ENCODE results near the gene TUBA1B.
"Not testable (repeated sequence)": the region's sequence is repeated elsewhere in the genome, so short reads cannot be mapped to it uniquely, and the experiment has no call there.

TUBA1B gene

DNA sequence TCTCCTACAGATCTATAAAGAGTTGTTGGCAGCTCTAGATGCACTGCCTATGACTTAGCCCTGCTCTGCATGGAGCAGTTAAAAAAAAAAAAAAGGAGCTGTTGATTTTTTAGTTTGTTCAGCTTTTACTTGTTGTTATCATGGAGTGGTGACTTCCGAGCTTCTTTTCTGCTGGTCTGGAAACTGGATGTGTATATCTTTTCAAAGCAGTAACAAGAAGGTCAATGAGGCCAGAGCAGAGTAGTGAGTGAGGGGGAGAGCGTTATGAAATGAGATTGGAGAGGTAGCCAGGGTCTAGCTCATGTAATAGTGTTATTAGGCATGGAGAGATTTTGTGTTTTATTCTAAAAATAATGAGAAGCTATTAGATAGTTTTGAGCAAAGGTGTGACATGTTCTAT lies 13.2 kb upstream of the TUBA1B start:
- TF ChIP-seq L3MBTL2 (conservative IDR thresholded peaks at IDR 0.05) (no peak), ELF4 (IDR thresholded peaks at IDR 0.05) (no peak), ZNF384 (IDR thresholded peaks at IDR 0.05) (no peak), FOXK2 (IDR thresholded peaks at IDR 0.05) (no peak)
- ChIA-PET CTCF (interaction anchor here (0.7 to 1.0 kb wide), 3 partner anchors 91 to 262 kb away, joined by 3 to 4 read pairs (median 3); no protein-coding TSS in a partner anchor), POLR2A (interaction anchor here (1.3 kb wide), 2 partner anchors 11 to 13 kb away, joined by 7 to 13 read pairs; partner anchors contain the start of gene TUBA1B)
- no peak for DNase-seq (ENCODE audit: extremely low spot score)

- ChIA-PET POLR2A (interaction anchor here (1.7 to 5.2 kb wide), 2 partner anchors 8 to 50 kb away, joined by 5 to 36 read pairs; partner anchors contain the start of genes TUBA1A and TUBA1B), CTCF (interaction anchor here (1.5 to 1.7 kb wide), 2 partner anchors 51 to 94 kb away, joined by 3 read pairs; no protein-coding TSS in a partner anchor)
- no peak for DNase-seq (ENCODE audit: extremely low spot score)
- TF ChIP-seq FOXA1 (IDR thresholded peaks at IDR 0.05) (no peak), SP1 (IDR thresholded peaks at IDR 0.05) (no peak), L3MBTL2 (conservative IDR thresholded peaks at IDR 0.05) (no peak), ELF4 (IDR thresholded peaks at IDR 0.05) (no peak), FOXK2 (IDR thresholded peaks at IDR 0.05) (no peak), HDGF (IDR thresholded peaks at IDR 0.05; ENCODE audit: borderline replicate concordance) (no peak), FOXM1 (IDR thresholded peaks at IDR 0.05; ENCODE audit: borderline replicate concordance) (no peak), CTBP1 (IDR thresholded peaks at IDR 0.05; ENCODE audit: borderline replicate concordance) (no peak)
- TF ChIP-seq, protein P1, sequence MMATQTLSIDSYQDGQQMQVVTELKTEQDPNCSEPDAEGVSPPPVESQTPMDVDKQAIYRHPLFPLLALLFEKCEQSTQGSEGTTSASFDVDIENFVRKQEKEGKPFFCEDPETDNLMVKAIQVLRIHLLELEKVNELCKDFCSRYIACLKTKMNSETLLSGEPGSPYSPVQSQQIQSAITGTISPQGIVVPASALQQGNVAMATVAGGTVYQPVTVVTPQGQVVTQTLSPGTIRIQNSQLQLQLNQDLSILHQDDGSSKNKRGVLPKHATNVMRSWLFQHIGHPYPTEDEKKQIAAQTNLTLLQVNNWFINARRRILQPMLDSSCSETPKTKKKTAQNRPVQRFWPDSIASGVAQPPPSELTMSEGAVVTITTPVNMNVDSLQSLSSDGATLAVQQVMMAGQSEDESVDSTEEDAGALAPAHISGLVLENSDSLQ (IDR thresholded peaks at IDR 0.05): no peak
Measured at GRCh38 chr12:49138999-49139398, 7.8 kb upstream of the TUBA1B start.

DNA sequence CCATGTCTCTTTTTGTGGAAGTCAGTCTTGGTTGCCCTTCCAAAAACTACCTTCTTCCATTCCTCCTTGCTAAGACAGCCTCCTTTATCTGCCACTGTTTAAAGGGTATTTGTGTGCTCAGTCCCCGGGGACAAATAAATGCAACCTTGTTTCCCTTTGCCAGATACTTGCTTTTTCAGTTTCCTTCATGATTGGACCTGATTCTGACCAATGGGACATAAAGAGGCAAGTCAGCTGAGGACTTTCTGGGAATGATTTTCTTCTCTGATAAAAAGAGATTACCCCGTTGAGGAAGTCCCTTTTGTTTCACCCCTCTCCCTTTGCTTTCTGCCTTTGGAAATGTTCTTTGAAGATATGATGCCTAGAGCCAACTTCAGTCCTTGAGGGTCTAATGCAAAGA lies 7.4 kb upstream of the TUBA1B start:
- ChIA-PET POLR2A (interaction anchor here (1.7 to 5.2 kb wide), 2 partner anchors 8 to 50 kb away, joined by 5 to 36 read pairs; partner anchors contain the start of genes TUBA1A and TUBA1B), CTCF (interaction anchor here (1.5 to 1.7 kb wide), 2 partner anchors 50 to 95 kb away, joined by 3 read pairs; no protein-coding TSS in a partner anchor)
- peak; percentile 30 for DNase-seq (ENCODE audit: extremely low spot score)

GRCh38 chr12:49137476-49137875 lies 6.3 kb upstream of the TUBA1B start:
- no peak for DNase-seq (ENCODE audit: extremely low spot score)
- no peak for TF ChIP-seq SUZ12 (IDR thresholded peaks at IDR 0.05)
- TF ChIP-seq LEF1 (IDR thresholded peaks at IDR 0.05; ENCODE audit: borderline replicate concordance): no peak
- TF ChIP-seq FOXA1 (IDR thresholded peaks at IDR 0.05): no peak
- TF ChIP-seq BHLHE40 (IDR thresholded peaks at IDR 0.05; ENCODE audit: borderline replicate concordance): no peak
- TF ChIP-seq HDGF (IDR thresholded peaks at IDR 0.05; ENCODE audit: borderline replicate concordance): no peak
- no peak for TF ChIP-seq SP1 (IDR thresholded peaks at IDR 0.05)
- no peak for TF ChIP-seq ELF4 (IDR thresholded peaks at IDR 0.05)
- TF ChIP-seq ZNF384 (IDR thresholded peaks at IDR 0.05): no peak
- TF ChIP-seq L3MBTL2 (conservative IDR thresholded peaks at IDR 0.05): no peak
- TF ChIP-seq CTBP1 (IDR thresholded peaks at IDR 0.05; ENCODE audit: borderline replicate concordance): no peak
- POLR2A ChIA-PET: no interaction called here
- CTCF ChIA-PET: no interaction called here

More for the DNA sequence above, 7.4 kb upstream of the TUBA1B start:
- no peak for TF ChIP-seq TARDBP (IDR thresholded peaks at IDR 0.05)
- TF ChIP-seq LEF1 (IDR thresholded peaks at IDR 0.05; ENCODE audit: borderline replicate concordance): no peak
- TF ChIP-seq SP1 (IDR thresholded peaks at IDR 0.05): no peak
- TF ChIP-seq ELF4 (IDR thresholded peaks at IDR 0.05): no peak
- TF ChIP-seq NFRKB (IDR thresholded peaks at IDR 0.05): no peak
- TF ChIP-seq HDGF (IDR thresholded peaks at IDR 0.05; ENCODE audit: borderline replicate concordance): no peak
- TF ChIP-seq ZNF384 (IDR thresholded peaks at IDR 0.05): no peak
- no peak for TF ChIP-seq SUZ12 (IDR thresholded peaks at IDR 0.05)
- TF ChIP-seq L3MBTL2 (conservative IDR thresholded peaks at IDR 0.05): no peak
- no peak for TF ChIP-seq ARNT (IDR thresholded peaks at IDR 0.05)
- no peak for TF ChIP-seq FOXA1 (IDR thresholded peaks at IDR 0.05)
- no peak for TF ChIP-seq FOXM1 (IDR thresholded peaks at IDR 0.05; ENCODE audit: borderline replicate concordance)
- TF ChIP-seq FOXK2 (IDR thresholded peaks at IDR 0.05): no peak
- TF ChIP-seq, protein P1 (IDR thresholded peaks at IDR 0.05): no peak
- no peak for TF ChIP-seq CTBP1 (IDR thresholded peaks at IDR 0.05; ENCODE audit: borderline replicate concordance)
- no peak for TF ChIP-seq BHLHE40 (IDR thresholded peaks at IDR 0.05; ENCODE audit: borderline replicate concordance)

GRCh38 chr12:49136997-49137396 lies 5.8 kb upstream of the TUBA1B start:
- POLR2A ChIA-PET; CTCF ChIA-PET; DNase-seq (ENCODE audit: extremely low spot score): not testable (repeated sequence)

DNA sequence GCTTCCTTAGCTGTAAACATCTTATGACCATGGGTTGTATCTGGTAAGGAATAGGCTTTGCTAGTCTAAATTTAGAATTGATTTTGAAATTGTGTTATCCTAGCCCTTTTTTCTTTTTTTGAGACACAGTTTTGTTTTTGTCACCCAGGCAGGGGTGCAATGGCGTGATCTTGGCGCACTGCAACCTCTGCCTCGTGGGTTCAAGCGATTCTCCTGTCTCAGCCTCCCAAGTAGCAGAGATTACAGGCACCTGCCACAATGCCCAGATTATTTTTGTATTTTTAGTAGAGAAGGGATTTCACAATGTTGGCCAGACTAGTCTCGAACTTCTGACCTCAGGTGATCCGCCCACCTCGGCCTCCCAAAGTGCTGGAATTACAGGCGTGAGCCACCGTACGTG lies 2.4 kb upstream of the TUBA1B start:
- TF ChIP-seq CTBP1 (IDR thresholded peaks at IDR 0.05; ENCODE audit: borderline replicate concordance): no peak
- no peak for TF ChIP-seq L3MBTL2 (conservative IDR thresholded peaks at IDR 0.05)
- POLR2A ChIA-PET: interaction anchor here (1.2 to 4.7 kb wide), 7 partner anchors 11 to 100 kb away, joined by 7 to 112 read pairs (median 72); partner anchors contain the start of genes LMBR1L, RHEBL1 and TUBA1A
- CTCF ChIA-PET: interaction anchor here (0.5 to 1.5 kb wide), 2 partner anchors 46 to 206 kb away, joined by 3 to 8 read pairs; no protein-coding TSS in a partner anchor

DNA sequence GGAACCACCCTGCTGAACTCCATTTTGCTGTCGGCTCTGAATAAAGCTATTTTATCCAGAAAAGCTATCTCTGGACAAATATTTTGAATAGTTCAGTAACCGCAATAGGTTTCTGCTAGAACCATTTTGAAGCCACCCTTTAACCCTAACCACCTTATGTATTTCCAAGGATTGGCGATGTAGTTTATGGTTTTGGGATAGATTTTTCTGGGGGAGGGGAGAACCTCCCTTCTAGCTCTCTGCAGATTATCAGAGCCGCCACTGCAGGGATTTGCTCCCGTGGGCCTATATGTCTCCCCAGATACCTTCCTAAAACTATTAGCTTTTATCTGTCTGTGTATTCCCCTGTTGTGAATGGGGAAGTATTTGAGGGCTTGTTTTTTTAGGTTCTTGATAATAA lies 1.8 kb upstream of the TUBA1B start:
- ChIA-PET CTCF (interaction anchor here (0.5 to 1.5 kb wide), 3 partner anchors 45 to 1408 kb away, joined by 3 to 8 read pairs (median 6); no protein-coding TSS in a partner anchor), POLR2A (interaction anchor here (0.5 to 4.7 kb wide), 12 partner anchors 11 to 118 kb away, joined by 3 to 112 read pairs (median 34); partner anchors contain the start of genes LMBR1L, RHEBL1 and TUBA1A)
- TF ChIP-seq NFRKB (IDR thresholded peaks at IDR 0.05): no peak
- TF ChIP-seq SP1 (IDR thresholded peaks at IDR 0.05): no peak
- TF ChIP-seq FOXM1 (IDR thresholded peaks at IDR 0.05; ENCODE audit: borderline replicate concordance): no peak
- no peak for TF ChIP-seq TARDBP (IDR thresholded peaks at IDR 0.05)
- no peak for TF ChIP-seq ARNT (IDR thresholded peaks at IDR 0.05)
- no peak for TF ChIP-seq SUZ12 (IDR thresholded peaks at IDR 0.05)
- no peak for TF ChIP-seq LEF1 (IDR thresholded peaks at IDR 0.05; ENCODE audit: borderline replicate concordance)
- no peak for TF ChIP-seq ZNF384 (IDR thresholded peaks at IDR 0.05)
- no peak for TF ChIP-seq HDGF (IDR thresholded peaks at IDR 0.05; ENCODE audit: borderline replicate concordance)
- TF ChIP-seq FOXK2 (IDR thresholded peaks at IDR 0.05): no peak
- TF ChIP-seq, protein P1 (IDR thresholded peaks at IDR 0.05): no peak
- no peak for TF ChIP-seq CTBP1 (IDR thresholded peaks at IDR 0.05; ENCODE audit: borderline replicate concordance)
- TF ChIP-seq ELF4 (IDR thresholded peaks at IDR 0.05): no peak
- no peak for TF ChIP-seq BHLHE40 (IDR thresholded peaks at IDR 0.05; ENCODE audit: borderline replicate concordance)
- no peak for TF ChIP-seq FOXA1 (IDR thresholded peaks at IDR 0.05)
- TF ChIP-seq L3MBTL2 (conservative IDR thresholded peaks at IDR 0.05): no peak
- DNase-seq (ENCODE audit: extremely low spot score): no peak

More for the DNA sequence above, 2.4 kb upstream of the TUBA1B start:
- no peak for DNase-seq (ENCODE audit: extremely low spot score)

Measured in HEK293T (cell line).